A204.1 (cell line): ENCODE results near the gene AHSA1.
"Not testable (repeated sequence)": the region's sequence is repeated elsewhere in the genome, so short reads cannot be mapped to it uniquely, and the experiment has no call there.

Experiments used
- FAIRE-seq: peaks from 2 replicates; lab custom pipeline; 2012; peaks lifted over from hg19 to GRCh38; lab: Jason Lieb, UNC

The AHSA1 gene

DNA sequence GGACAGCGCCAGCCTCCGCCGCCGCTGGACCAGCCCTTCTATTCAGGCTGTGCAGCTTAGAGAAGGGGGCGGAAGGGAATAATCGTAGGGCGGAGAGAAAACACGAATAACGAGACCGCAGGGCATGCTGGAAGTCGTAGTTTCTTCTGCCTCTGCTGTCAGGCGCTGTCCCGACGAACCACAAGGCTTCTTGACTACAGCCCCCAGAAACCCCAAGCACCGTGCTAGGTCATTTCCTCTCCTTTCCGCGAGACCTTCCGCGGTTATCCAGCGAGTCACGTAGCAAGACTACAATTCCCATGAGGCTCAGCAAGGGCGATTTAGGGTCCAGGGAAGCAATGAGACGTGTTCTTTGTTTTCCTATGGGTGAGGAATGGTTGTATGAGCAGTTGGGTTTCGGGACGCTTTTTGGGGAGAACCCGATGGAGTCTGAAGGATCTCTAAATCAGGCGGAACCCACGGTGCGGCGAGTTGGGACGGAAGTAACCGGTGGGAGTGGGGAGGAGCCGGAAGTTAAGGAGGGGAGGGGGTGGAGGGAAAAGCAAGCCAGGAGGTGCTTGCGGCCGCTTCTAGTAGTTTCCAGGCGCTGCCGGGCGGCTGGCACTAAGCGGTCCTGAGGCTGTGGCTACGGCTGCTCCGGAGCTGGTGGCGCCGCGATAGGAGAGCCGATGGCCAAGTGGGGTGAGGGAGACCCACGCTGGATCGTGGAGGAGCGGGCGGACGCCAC, at the start of gene AHSA1, which contains the start of gene VIPAS39:
AHSA1 (plus strand) TSS at position 572 of the 727 bp plus-strand sequence; CDS start at position 669, 97 bp downstream.
VIPAS39 (minus strand) TSS at position 80 of the 727 bp plus-strand sequence. CDS start 3,499 bp downstream, outside the sequence.
- peak; percentile 94 for FAIRE-seq

DNA sequence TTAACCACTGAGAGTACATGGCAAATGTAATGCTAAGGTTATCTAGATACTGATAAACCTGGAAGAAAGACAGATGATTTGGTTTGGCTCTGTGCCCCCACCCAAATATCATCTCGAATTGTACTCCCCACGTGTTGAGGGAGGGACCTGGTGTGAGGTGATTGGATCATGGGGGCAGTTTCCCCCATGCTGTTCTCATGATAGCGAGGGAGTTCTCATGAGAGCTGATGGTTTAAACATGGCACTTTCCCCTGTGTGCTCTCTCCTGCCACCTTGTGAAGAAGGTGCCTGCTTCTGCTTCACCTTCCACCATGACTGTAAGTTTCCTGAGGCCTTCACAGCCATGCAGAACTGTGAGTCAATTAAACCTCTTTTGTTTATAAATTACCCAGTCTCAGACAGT, 48.8 kb upstream of the AHSA1 start:
- FAIRE-seq = no peak

- FAIRE-seq = not testable (repeated sequence)
These were observed 42.4 kb upstream of the AHSA1 start for GRCh38 chr14:77415403-77416030.

DNA sequence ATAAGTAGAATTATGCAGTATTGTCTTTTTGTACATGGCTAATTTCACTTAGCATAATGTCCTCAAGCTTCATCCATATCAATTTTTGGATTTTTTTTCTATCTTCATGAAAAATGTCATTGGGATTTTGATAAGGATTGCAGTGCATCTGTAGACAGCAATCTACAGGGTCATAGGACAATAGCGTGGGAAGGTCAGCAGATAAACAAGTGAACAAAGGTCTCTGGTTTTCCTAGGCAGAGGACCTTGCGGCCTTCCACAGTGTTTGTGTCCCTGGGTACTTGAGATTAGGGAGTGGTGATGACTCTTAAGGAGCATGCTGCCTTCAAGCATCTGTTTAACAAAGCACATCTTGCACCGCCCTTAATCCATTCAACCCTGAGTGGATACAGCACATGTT, 41.8 kb upstream of the AHSA1 start:
- FAIRE-seq = not testable (repeated sequence)

DNA sequence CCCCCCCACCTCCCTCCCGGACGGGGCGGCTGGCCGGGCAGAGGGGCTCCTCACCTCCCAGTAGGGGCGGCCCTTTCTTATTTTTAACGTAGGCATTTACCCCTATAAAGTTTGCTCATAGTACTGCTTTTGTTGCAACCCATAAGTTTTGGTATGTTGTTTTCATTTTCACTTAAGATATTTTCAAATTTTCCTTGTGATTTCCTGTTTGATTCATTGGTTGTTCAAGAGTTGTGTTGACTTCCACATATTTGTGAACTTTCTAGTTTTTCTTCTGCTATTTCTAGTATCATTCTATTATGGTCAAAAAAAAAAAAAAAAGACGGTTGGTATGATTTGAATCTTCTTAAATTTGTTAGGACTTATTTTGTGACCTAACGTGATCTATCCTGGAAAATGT, 41.1 kb upstream of the AHSA1 start:
- FAIRE-seq = no peak

DNA sequence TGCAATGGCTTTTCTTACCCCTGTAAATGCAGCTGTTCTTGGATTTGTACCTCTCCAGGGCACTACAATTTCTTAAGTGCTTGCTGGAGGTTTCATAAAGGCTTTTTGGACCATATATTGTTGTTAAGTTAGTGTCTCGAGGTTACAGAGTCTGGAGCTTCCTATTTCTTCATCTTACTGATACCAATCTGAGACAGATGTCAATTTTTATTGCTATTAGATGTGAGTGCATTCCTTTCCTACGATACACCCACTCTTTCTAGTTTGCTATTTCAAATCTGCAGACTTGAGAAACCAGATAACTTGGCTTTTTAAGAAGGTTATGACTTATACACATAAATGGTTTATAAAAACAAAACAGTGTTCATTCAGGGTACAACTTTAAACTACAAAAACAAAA, 36.7 kb upstream of the AHSA1 start:
- no peak for FAIRE-seq

- FAIRE-seq = no peak
These were observed 34.5 kb upstream of the AHSA1 start, which contains the start of gene NOXRED1 for GRCh38 chr14:77423423-77423822. NOXRED1 (minus strand) TSS chr14:77423523; CDS start chr14:77422889, 634 bp downstream.

- FAIRE-seq = no peak
These were observed 33.0 kb upstream of the AHSA1 start for GRCh38 chr14:77424862-77425261.

DNA sequence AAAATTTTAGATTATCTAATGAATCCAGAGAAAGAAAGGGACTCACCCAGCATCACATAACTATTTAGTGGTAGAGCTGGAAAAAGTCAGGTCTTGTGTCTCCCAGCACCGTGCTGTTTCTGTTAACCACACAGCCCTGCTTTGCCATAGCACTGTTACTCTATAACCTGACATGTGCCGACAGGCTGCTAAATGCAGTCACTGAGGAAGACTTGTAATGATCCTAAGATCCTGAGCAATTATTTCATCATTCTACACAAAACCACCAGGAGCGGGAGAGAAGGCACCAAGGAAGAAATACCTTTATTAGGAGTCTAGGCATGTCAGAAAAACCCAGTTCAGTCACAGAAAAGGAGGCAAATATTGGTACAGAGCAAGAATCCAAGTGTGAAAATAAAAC, 31.5 kb upstream of the AHSA1 start:
- no peak for FAIRE-seq

GRCh38 chr14:77436042-77436441, 21.9 kb upstream of the AHSA1 start:
- no peak for FAIRE-seq

GRCh38 chr14:77438596-77438995, 19.3 kb upstream of the AHSA1 start:
- peak; percentile 54 for FAIRE-seq

DNA sequence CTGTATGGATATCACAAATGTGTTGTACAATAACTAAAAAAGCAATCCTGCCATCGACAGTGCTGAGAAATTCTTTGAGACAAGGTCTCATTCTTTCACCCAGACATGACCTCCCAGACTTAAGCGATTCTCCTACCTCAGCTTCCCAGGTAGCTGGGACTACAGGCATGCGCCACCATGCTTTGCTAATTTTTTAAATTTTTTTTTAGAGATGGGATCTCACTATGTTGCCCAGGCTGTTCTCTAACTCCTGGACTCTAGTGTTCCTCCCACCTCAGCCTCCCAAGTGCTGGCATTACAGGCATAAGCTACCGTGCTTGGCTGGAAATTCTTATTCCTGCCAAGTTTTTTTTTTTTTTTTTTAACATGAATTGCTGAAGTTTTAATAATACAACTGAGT, 18.0 kb upstream of the AHSA1 start:
- no peak for FAIRE-seq

DNA sequence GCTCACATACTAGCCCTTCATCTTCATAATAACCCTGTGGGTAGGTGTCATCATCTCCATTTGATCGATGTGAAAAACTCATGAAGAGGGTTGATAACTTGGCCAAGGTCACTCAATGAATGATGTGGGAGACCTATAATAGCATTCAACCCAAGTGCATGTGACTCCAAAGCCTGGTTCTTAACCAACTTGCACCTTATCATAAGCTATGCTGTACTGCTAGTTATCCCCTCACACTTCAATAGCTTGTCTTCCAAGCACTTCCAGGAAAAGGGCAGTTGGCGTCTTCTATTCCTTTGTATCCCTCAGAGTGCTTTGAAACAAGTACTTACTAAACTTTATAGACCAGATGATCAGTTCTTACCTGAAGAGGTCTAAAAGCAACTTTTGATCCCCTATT, 15.7 kb upstream of the AHSA1 start:
- FAIRE-seq = no peak

- FAIRE-seq = no peak
These were observed 1.8 kb upstream of the AHSA1 start for GRCh38 chr14:77455966-77456640.

- FAIRE-seq = no peak
These were observed 775 bp upstream of the AHSA1 start for GRCh38 chr14:77457115-77457521.

DNA sequence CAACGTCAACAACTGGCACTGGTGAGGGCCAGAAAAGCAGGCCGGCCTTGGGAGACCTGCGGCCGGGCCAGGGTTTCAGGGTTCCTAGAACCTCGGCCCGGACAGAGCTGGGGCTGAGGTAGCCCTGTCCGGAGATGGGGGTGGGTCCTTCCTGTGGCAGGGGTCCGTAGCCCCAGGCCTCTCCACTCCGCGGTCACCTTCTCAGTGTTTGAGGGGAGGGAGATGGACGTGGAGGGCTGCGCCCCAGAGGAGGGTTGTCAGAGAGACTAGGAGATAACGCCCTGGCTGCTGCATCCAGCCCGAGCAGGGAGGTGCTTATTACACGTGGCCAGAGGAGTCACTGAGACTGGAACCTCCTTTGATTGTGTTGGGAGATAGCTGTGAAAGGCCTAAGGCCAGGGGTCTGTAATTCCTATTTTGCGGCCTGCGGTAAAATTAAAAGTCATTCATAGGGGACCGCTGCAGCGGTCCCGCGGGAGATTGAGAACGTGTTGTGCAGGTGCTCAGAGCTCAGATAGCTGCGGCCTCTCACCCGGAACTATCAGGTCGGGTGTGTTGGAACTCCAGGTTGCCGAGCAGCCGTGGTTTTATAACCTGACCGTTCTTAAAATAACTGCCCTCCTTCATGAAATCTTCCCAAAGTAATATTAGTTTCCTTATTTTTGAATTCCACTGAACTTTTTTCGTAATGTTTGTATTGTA, 507 bp downstream of the AHSA1 start:
- no peak for FAIRE-seq

DNA sequence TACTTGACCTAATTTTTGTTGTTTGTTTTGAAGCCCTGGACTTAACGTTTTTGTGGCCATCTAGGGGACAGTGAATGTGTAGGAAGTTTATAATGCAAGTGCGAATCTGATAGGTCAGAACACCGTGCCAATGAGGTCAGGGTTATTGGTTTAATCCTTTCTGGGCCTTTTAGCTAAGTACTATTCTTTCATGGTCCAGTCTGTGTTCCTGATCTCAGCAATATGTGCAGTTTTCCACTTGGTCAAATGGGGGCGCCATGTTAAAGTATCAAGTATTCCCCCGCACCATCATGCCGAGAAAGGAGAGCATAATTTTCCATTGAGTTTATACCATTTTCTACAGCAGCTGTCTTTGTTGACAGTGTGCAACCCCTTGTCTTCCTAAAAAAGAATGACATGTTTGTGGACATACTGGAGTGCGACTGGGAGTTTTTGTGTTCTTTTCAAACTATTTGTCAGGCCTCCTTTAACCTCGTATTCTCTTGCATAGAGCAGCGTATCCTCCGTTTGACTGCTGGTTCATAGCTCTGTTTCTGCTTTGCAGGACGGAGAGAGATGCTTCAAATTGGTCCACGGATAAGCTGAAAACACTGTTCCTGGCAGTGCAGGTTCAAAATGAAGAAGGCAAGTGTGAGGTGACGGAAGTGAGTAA, 1.3 kb downstream of the AHSA1 start:
- no peak for FAIRE-seq

DNA sequence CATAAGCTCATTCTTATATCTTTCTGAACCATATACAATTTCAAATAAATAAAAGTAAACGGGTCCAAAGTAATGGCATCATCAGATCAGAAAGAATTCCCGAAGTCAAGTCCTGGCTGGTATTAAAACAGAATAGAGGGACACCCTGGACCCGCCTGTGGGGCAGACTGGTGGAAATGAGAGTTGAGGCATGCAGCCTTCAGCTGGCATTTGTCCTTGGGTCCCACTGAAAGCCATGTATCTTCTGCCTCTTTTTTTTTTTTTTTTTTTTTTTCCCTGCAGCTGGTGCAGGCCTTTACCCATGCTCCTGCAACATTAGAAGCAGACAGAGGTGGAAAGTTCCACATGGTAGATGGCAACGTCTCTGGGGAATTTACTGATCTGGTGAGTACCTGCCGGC, 9.9 kb downstream of the AHSA1 start:
- FAIRE-seq = no peak

DNA sequence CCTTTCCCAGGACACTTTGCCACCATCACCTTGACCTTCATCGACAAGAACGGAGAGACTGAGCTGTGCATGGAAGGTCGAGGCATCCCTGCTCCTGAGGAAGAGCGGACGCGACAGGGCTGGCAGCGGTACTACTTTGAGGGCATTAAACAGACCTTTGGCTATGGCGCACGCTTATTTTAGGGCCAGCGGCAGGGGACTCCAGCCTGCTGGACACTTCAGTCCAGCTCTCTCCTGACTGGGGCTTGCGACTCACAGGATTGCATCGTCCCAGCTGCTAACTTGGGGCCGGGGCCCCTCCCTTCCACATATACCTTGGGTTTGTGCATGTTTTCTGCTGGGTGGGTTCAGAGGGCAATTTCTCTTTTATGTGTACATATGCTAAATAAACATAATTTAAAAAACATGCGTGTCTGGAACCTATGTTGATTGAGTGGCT, 11.2 kb downstream of the AHSA1 start:
- FAIRE-seq = no peak

GRCh38 chr14:77469539-77469938, 11.6 kb downstream of the AHSA1 start:
- FAIRE-seq = no peak

GRCh38 chr14:77470224-77470870, 12.5 kb downstream of the AHSA1 start:
- FAIRE-seq = no peak
